ENCODE measurements around the gene UFSP2.

Gene UFSP2

DNA sequence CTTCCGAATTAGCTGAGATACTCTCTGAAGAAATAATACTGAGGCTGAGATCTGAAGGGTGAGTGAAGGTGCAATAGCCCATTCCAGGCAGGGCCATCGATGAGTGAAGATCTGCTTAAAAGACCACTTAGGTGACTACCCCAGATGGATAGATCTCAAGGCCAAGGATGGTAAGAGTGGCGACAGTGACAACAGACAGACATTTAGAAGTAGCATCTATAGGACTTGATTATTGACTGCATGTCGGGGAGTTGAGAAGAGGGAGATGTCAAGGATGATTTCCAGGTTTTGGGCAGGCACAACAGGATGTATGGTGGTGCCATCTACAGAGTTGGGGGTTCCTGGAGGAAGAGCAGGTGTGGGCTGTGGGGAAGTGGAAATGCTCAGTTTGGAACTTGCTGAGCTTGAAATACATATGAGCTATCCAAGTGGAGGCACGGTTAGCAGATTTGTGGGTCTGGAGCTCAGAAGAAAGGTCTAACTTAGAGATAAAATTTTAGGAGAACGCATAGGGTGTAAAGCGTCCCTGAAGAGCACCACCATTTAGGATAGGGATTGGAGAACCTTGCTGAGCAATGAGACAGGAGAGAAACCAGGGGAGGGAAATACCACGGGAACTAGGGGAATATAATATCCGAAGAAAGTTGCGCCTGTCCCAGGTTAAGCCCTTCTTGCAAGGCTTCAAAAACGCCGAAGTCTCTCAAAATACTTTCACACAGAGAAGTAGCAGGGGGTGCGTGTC is 688 bp downstream of the UFSP2 start:
- DNase-seq, result no peak

DNA sequence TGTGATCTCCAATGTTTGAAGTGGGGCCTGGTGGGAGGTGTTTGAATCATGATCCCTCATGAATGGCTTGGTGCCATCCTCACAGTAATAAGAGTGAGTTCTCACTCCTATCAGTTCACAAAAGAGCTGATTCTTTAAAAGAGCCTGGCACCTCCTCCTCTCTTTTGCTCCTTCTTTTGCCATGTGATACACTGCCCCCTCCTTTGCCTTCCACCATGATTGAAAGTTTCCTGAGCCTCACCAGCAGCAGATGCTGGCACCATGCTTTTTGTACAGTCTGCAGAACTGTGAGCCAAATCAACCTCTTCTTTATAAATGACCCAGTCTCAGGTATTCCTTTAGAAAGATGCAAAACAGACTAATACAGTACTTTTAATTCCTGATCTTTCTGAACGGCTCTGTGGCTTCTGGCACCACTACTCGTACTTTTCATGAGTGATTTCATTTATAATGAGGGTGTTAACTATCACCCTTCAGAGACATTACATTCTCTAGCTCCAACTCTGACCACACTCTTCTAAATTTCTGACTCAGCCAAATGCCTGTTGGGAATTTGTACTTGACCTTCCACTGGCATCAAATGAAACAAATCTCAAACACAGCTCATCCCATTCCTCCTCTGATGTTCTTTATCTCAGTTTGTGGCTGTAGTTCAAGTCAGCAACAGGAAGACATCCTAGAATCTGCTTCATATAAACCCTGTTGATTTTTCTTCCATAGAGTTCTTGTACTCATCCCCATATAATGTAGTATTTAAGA is 4.2 kb downstream of the UFSP2 start:
- DNase-seq, result no peak

DNA sequence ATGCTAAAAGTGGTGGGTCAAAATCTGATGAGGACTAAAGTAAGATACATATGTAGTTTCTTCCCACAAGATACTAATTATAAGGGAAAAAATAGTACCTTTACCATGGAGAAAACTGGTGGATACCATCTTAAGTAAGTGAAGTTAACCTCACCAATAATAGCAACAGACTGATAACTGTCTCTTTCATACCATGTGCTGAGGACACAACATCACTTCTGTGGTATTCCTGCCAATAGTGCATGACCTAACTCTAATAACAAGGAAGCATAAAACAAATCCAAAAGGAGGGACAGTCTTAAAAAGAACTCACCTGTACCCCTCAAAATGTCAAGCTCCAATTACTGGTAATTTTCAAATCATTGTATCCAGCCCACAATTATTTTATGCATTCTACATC is 8.8 kb downstream of the UFSP2 start:
- DNase-seq, result no peak

DNA sequence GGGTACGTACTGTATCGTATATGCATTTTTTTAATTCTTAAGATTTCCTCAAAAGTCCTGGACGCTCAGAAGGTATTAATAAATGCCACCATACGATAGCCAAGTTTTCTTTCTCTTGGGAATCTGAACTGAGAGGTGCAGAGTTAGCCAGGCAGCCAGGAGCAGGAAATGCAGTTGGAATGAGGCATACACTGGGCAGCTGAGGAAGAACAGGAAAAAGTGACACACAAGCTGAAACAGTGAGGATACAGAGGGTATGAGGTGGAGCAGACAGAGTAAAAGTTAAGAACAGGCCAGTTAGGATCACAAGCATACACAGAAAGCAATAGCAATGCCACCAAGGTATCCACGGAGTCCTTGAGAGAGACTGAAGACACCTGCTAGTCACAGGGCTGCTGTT is 13.4 kb downstream of the UFSP2 start:
- no peak for DNase-seq

DNA sequence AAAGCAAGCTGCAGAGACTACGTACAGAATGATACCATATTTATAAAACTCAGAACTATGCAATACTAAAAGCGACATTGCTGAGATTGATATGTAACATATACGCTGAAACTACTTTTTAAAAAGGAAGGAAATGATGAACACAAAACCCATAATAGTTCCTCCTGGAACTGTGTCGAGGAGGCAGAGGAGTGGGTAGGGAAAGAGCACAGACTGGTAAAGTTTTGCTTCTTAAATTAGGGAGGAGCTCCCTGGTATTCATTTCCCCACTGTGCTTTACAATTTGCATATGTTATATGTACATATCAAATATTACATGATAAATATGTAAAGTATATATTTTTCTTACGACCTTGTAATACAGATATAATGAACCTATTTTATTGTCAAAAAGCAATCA is 13.9 kb downstream of the UFSP2 start:
- DNase-seq, result no peak

DNA sequence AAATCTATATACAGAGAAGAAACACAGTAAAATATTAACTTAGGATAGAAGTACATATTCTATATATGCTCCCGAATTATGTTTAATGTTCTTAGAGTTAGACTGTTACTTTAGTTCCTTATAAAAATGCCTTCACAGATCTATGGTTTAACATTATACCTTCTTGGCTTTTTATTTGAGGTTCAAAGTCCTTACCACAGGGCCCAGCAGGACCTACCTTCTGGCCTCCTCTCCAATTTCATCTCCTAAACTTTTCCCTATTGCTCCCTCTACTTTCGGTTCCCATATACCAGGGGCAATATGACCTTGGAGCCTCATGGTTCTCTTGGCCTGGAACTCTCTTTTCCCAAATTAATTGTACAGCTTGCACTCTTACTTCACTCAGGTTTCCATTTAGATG is 17.3 kb downstream of the UFSP2 start:
- DNase-seq, result no peak

DNA sequence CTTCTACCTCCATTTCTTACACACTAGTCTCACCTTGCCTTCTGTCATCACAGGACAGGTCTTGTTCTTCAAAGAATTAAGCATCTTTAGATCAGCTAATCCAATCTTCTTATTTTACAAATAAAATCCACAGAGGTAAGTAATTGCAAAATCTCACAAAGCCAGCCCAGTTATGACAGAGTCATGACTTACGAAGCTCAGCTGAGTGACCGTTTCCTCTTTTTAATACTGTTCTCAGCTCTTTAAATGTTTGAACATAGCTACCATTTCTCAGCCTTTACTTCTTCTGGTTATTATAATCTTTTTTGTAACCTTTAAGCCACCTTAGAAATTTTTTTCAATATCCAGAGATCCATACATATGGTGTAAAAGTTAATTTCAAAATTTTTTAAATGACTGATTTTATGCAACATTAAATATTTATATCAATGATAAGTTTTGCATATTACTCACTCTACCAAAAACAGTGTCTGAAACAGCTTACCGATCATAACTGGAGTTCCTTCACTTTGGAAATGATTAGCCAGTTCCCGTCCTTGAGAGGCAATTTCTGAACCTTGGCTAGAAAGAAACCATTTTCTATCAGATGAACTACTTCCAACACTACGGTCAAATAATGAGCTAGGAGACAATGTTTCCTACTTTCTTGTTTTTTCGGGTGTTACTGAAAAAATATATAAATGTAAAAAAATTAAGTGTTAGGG is 20.3 kb downstream of the UFSP2 start:
- DNase-seq, result no peak

DNA sequence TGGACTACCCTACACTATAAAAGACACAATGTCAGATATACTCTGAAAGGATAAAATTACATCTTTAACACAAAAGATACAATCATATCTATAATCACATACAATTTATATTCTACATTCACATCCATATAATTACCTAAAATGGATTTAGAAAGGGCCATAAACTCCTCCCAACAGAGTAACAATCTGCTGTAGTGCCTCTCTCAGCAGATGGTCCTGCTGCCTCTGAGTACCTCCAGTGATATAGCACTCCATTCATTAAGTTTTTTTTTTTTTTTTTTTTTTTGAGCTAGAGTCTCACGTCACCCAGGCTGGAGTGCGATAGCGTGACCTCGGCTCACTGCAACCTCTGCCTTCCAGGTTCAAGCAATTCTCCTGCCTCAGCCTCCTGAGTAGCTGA is 21.7 kb downstream of the UFSP2 start:
- DNase-seq, result no peak

DNA sequence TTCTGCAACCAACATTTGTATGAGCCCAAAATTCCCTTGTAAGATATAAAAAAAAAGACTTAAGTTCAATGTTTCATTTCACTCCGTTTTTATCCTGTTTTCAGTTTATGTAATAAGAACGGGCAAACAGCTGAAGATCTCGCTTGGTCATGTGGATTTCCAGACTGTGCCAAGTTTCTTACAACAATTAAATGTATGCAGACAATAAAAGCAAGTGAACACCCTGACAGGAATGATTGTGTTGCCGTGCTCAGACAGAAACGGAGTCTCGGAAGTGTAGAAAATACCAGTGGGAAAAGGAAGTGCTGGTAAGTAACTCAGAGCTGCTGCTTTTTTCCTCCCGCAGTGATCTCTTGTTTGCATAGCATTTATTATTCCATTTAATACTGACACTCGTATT is 26.3 kb downstream of the UFSP2 start:
- no peak for DNase-seq

DNA sequence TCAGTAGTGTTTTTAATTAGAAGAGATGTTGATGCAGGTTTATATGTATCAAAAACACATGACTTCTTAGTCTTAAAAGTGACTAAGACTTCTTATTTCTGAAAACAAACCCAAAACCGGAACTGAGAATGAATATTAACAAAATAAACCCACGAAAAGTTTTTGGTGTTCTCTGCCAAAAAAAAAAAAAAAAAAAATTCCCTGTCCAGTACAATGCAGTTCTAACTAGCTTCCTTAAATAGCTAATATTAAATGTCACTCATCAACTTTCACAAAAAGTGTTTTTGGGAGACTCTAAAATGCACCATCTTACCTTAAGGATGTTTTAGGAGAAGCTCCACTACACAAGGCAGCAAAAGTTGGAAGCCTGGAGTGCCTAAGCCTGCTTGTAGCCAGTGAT is 27.1 kb downstream of the UFSP2 start:
- no peak for DNase-seq

DNA sequence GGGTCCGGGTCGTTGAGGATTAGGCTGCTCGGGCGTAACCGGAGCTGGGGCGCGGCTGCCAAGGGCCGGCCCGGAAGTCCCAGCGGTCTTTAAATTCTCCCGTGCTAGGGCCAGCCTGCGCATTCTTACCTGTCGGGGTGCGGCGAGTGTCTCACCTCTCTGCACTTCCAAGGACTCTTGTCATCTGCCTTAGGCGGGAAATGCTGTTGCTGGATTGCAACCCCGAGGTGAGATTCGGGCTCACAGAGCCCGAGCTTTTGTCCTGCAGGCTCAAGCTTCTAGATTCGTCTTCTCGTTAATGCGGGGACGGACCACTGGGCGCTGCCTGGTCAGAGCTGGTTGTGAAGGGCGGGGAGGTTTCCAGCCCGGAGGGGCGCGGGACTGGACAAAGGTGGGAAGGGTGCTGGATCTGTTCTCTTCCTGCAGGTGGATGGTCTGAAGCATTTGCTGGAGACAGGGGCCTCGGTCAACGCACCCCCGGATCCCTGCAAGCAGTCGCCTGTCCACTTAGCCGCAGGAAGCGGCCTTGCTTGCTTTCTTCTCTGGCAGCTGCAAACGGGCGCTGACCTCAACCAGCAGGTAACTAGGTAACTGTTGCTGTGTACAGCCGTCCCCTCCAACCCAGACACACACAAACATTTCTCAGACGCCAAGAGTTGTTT is 28.9 kb downstream of the UFSP2 start, which contains the start of gene ANKRD37:
TSS of gene ANKRD37 (plus strand) at position 118 of the 662 bp plus-strand sequence. CDS start at position 201, 83 bp downstream.
- peak; percentile 42 for DNase-seq

DNA sequence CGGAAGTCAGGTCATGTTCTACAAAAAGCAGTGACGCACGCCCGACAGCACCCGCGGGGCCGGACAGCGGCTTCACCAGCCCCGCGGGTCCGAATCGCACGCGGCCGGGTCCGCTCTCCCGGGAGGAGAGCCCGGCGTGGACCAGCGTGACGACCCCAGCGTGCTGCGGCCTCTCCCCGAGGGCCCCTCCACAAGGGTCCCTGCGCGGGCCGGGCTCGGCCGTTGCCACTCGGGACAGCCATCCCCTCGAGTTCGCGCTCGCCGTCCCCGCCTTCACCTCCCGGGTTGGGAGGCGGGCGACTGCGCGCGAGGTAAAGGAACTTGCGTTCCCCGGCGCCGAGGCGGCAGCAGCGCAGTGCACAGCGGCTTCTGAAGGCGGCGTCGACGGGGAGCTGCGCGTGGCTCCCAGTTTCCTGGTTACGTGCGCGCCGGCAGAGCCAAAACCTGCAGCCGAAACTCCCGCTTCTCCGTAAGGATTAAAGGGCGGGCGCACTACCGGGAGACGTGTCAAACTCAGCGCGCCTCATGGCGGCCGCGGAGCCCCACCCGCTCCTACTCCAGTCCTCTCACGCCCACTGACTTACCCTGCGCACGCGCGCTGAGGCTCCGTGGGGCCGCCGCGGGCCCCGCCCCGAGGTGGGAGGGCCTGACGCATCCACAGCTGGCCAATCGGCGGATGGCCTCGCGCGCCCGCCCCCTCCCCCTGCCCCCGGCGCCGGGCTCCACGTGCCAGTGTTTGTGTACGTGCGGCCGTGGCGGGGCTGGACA is 29.6 kb downstream of the UFSP2 start:
- DNase-seq, result peak; percentile 97

DNA sequence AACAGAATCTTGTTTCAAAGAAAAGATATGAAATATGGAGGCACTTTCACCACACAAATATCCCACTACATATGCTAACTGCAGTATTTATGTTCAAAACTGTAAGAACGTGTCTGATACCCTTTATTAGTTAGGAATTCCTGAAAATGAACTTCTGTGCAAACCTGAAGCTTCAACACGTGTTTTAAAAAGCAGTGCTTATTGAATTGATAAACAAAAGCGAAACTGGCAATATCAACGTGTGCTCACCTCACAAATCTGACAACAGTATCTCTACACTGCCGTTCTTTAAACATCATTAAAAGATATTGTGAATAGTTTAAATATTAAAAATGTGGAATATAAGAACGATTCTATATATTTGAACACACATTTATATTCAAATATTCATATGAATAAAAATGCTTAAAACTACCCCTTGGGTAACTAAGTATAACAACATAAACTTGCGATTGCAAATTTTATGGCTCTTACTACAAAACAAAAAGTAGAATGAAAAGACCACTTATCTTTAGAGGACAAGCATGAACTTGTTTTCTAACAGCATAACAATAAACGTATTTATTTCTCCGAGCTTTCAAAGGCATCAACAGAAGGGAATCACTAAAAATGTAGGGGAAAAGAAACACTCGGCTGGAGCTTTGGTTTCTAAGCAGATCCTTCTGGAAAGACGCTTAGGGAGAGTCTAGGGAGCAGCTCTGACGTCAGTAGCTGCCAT is 30.4 kb downstream of the UFSP2 start, which contains the start of gene LRP2BP:
TSS of gene LRP2BP (minus strand) at position 687 of the 718 bp plus-strand sequence. CDS start 17,738 bp downstream, outside the sequence.
- DNase-seq, result peak; percentile 25

DNA sequence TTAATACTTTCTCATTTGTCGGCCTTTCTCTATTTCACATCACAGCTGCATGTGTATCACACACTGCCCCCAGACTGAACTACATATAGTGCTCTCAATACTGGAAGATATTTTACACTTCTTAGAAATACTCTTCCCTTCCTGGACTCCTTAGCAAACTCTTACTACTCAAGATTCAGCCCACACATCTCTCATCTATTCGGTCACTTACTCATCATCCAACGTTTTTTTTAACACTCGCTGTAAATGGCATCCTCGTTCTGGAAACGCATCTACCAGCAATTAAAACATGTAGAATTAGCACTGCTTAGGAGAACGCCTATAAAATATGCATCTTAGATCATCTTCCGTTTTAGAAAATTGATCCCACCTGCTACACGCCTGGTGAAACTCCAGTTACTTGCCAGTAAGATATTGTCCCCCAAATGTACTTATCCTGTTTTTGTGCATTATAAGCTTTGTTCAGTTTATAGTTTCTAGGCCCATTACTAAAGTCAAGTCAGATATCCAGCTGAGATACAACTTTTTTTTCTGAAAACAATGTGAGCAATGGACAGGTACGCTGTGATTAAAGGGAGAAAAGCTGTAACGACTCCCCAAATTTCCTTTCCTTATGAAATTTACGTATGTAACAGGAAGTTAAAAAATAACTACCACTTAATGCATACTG is 31.1 kb downstream of the UFSP2 start:
- DNase-seq, result no peak

DNA sequence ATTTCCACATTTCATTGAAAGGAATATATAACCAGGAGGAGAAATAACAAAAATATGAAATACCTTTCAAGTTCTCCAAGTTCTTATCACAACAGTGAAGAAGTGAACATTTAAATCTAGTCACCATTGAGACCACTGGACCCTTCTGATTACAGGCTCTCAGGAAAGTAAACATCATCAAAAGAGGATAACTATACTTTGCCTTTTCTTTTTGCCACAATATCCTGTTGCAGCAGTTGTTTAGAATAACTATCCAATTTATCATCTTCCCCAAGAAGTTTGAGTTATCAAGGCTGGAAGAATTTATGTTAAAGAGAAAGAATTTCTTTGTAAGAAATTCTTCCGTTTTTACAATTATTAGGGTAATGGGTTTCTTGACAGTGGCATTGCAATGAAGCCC is 33.6 kb downstream of the UFSP2 start:
- no peak for DNase-seq

DNA sequence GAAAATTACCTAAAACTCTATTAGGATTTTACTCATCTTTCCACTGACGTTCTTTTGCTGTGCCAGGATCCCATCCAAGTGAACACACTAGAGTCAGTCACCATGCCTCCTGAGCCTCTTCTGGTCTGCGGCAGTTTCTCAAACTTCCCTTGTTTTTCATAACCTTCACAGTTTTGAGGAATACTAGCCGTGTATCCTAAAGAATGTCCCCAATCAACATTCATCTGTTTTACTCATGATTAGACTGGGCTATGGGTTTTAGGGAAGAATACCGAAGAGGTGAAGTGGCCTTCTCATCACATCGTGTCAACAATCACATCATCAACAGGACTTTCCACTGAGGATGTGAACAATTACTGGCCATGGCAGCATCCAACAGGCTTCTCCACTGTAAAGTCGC is 34.8 kb downstream of the UFSP2 start:
- no peak for DNase-seq

DNA sequence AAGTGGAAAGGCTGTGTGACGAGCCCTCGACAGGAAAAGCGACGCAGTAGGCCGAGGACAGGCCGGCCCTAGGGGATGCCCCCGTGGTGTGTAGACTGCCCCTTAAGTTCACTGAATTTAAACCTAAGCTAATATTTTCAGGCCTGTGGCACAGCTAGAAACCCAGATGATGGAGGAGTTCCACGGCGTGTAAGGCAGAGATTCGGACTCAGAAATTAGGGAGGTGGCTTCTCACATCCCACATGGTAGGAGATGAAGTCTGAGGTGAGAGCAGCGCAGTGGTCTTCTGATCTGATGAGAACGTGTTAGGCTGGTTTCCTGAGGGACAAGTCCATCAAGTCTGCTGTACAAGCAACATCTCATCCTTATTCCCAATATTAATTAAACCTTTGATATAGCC is 37.8 kb downstream of the UFSP2 start:
- no peak for DNase-seq

DNA sequence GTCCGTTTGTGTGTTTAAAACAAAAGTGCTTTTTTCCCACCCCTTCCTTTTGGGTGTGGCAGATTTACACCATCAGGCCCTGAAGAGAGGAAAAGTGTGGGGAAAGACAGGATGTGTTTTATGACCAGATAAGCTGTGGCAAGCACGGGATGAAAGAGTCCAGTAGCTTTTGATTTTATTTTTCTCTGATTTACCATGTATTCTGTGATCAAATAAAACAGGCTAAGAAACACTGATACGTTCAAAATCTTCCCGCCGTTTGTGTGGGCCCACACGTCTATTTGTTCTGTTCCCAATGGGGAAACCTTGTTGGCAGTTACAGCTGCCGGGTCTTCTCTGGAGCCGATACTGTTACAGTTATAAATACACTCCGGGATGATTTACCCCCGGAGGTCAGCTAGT is 40.8 kb downstream of the UFSP2 start:
- no peak for DNase-seq

DNA sequence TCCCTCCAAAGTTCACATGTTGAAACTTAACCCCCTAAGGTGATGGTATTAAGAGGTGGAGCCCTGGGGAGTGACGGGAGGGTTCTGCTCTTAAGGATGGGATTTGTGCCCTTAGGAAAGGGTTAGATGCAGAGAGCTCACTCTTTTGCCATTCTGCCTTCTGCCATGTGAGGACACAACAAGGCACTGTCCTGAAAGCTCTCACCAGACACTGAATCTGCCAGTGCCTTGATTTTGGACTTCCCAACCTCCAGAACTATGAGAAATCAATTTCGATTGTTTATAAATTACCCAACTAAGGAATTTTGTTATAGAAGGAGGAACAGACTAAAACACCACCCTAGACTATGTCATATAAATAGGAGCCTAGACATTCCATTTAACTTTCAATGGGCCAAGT is 41.7 kb downstream of the UFSP2 start:
- DNase-seq, result no peak

DNA sequence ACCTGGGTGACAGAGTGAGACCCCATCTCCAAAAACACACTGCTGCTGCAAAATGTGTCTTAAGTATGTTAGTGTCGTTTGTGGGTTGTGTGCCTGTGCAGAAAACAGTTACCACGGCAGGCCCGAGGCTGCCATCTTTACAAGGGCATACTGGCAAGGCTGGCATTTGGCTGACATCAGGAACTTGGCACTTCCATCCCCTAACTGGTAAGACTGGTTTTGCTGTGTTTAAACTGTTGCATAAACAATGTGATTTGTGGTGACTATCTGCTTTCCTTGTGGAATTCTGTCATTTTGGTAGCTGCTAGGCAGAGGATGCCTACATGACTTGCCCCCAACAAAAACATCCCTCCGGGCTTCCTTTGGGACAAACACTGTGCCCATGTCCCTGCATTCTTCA is 42.3 kb downstream of the UFSP2 start:
- no peak for DNase-seq

DNA sequence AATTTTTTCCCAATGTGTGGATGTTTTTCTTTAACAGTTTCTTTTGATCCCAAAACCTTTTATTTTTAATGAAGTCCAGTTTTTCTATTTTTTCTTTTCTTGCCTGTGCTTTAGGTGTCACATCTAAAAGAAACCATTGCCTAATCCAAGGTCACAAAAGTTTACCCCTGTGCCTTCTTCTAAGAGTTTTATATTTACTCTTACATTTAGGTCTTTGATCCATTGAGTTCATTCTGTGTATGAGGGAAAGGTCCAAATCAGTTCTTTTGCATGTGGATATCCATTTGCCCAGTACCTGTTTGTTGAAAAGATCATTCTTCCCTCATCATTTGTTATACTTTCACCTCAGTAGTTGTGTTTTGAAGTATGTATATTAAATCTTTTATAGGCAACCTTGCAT is 43.0 kb downstream of the UFSP2 start:
- DNase-seq, result no peak

Data from NCI-H1092 treated with DMSO at 0.1 percent for 48 hours (cell line).